Skeletal muscle tissue (tissue), 4 donors: ENCODE measurements around the gene PYROXD2. TPM values are rescaled to one million over a fixed set of nuclear protein-coding genes. Genes with fewer than 3 reads are reported as not detected.

Source experiments
- H3K27ac ChIP-seq: one replicate; pipeline ENCODE4 v1.7.0; 2013; ENCODE audit warnings: mild to moderate bottlenecking, low read depth, low read length, inconsistent platforms
- H3K27me3 ChIP-seq, 3 donors: one replicate each; pipeline ENCODE4 v1.7.0; 2013; ENCODE audit warnings: low read length in 3 of 3; ENCODE audit not compliant: control insufficient read depth in 3 of 3, insufficient read depth in 3 of 3
- H3K36me3 ChIP-seq, 3 donors: one replicate each; pipeline ENCODE4 v1.7.0; 2013; ENCODE audit warnings: low read length in 3 of 3; ENCODE audit not compliant: control insufficient read depth in 3 of 3, insufficient read depth in 3 of 3
- H3K4me1 ChIP-seq, 3 donors: one replicate each; pipeline ENCODE4 v1.7.0; 2013; ENCODE audit warnings: low read length in 3 of 3, mild to moderate bottlenecking in 3 of 3; ENCODE audit not compliant: control insufficient read depth in 3 of 3, insufficient read depth in 3 of 3
- H3K4me3 ChIP-seq, 3 donors: one replicate each; pipeline ENCODE4 v1.7.0; 2013; ENCODE audit warnings: low read length in 3 of 3
- H3K9ac ChIP-seq, 3 donors: one replicate each; pipeline ENCODE4 v1.7.0; 2013; ENCODE audit warnings: low read length in 3 of 3, mild to moderate bottlenecking in 3 of 3, moderate library complexity in 2 of 3, low read depth in 1 of 3
- H3K9me3 ChIP-seq, 3 donors: one replicate each; pipeline ENCODE4 v1.7.0; 2013; ENCODE audit warnings: low read length in 3 of 3; ENCODE audit not compliant: control insufficient read depth in 3 of 3
- total RNA-seq: library from RNA; depleted of rRNA; stranded (reverse); fragments of >200 nt; gene quantifications from one replicate; pipeline ENCODE4 v1.2.3, GENCODE V29; 2014
- donor health status: Osteomylitis.

PYROXD2 gene
- total RNA-seq, 1 donor from 2014 or later: 11.0 TPM

- Histone ChIP-seq H3K4me1 (peaks cover 0 to 6% (median 2%) of the 10 kb centered on the region in 3 donors), H3K9me3 (no peaks in the 10 kb centered on the region), H3K27me3 (peaks cover 2 to 4% (median 2%) of the 10 kb centered on the region in 3 donors), H3K27ac (no peak overlapping the region), H3K9ac (no peak overlapping the region), H3K4me3 (no peak overlapping the region), H3K36me3 (no peaks in the 10 kb centered on the region)
These were observed 41.1 kb upstream of the PYROXD2 start for GRCh38 chr10:98456043-98456570.

- Histone ChIP-seq H3K4me1 (no peaks in the 10 kb centered on the region), H3K36me3 (no peaks in the 10 kb centered on the region), H3K9ac (no peak overlapping the region), H3K27me3 (peaks cover 2 to 4% (median 2%) of the 10 kb centered on the region in 3 donors), H3K4me3 (no peak overlapping the region), H3K9me3 (no peaks in the 10 kb centered on the region), H3K27ac (no peak overlapping the region)
These were observed 38.7 kb upstream of the PYROXD2 start for GRCh38 chr10:98453729-98454128.

GRCh38 chr10:98450618-98451017 is 35.6 kb upstream of the PYROXD2 start:
- Histone ChIP-seq H3K4me1 (peaks cover 5 to 6% (median 5%) of the 10 kb centered on the region in 3 donors), H3K9ac (no peak overlapping the region), H3K27ac (no peak overlapping the region), H3K36me3 (no peaks in the 10 kb centered on the region), H3K9me3 (no peaks in the 10 kb centered on the region), H3K27me3 (no peaks in the 10 kb centered on the region), H3K4me3 (no peak overlapping the region)

- Histone ChIP-seq H3K4me1 (peaks cover 5 to 7% (median 5%) of the 10 kb centered on the region in 3 donors), H3K36me3 (peaks cover 0 to 6% (median 4%) of the 10 kb centered on the region in 3 donors), H3K9me3 (no peaks in the 10 kb centered on the region), H3K27me3 (no peaks in the 10 kb centered on the region), H3K4me3 (no peak overlapping the region), H3K9ac (no peak overlapping the region), H3K27ac (no peak overlapping the region)
These were observed 34.3 kb upstream of the PYROXD2 start for GRCh38 chr10:98449287-98449686.

GRCh38 chr10:98446661-98447221 is 31.8 kb upstream of the PYROXD2 start, which contains the start of gene HPS1:
TSS of gene HPS1 (minus strand) at chr10:98446935. CDS start at chr10:98443240, 3,695 bp downstream.
- Histone ChIP-seq H3K9me3 (no peaks in the 10 kb centered on the region), H3K27ac (peak within 1 kb of the TSS; percentile 87), H3K36me3 (peaks cover 7 to 23% (median 9%) of the 10 kb centered on the region in 3 donors), H3K4me3 (peak within 1 kb of the TSS; percentile 91 to 92 (median 92)), H3K9ac (peak within 1 kb of the TSS; percentile 86 to 94 (median 92)), H3K27me3 (no peaks in the 10 kb centered on the region), H3K4me1 (peaks cover 5 to 7% (median 5%) of the 10 kb centered on the region in 3 donors)

- Histone ChIP-seq H3K36me3 (peaks cover 7 to 23% (median 9%) of the 10 kb centered on the region in 3 donors), H3K4me3 (peak overlapping the region; percentile 91 to 92 (median 92)), H3K27me3 (no peaks in the 10 kb centered on the region), H3K27ac (peak overlapping the region; percentile 87), H3K4me1 (peaks cover 5 to 7% (median 5%) of the 10 kb centered on the region in 3 donors), H3K9me3 (no peaks in the 10 kb centered on the region), H3K9ac (peak overlapping the region; percentile 86 to 94 (median 92))
These were observed 31.2 kb upstream of the PYROXD2 start for GRCh38 chr10:98446151-98446660.

GRCh38 chr10:98445200-98445812 is 30.3 kb upstream of the PYROXD2 start:
- peak overlapping the region in 1 of 3 donors; percentile 25 for H3K9ac ChIP-seq

GRCh38 chr10:98444314-98445006 is 29.5 kb upstream of the PYROXD2 start:
- peaks cover 7 to 26% (median 9%) of the 10 kb centered on the region in 3 donors for H3K36me3 ChIP-seq
- H3K4me3 ChIP-seq: no peak overlapping the region
- H3K9ac ChIP-seq: no peak overlapping the region
- H3K9me3 ChIP-seq: no peaks in the 10 kb centered on the region
- H3K27ac ChIP-seq: no peak overlapping the region
- peaks cover 5 to 7% (median 5%) of the 10 kb centered on the region in 3 donors for H3K4me1 ChIP-seq
- H3K27me3 ChIP-seq: no peaks in the 10 kb centered on the region

More at GRCh38 chr10:98445200-98445812, 30.3 kb upstream of the PYROXD2 start:
- H3K4me1 ChIP-seq: peaks cover 5 to 7% (median 5%) of the 10 kb centered on the region in 3 donors
- H3K36me3 ChIP-seq: peaks cover 7 to 23% (median 9%) of the 10 kb centered on the region in 3 donors
- peak overlapping the region in 2 of 3 donors; percentile 4 to 91 for H3K4me3 ChIP-seq
- no peak overlapping the region for H3K27ac ChIP-seq
- no peaks in the 10 kb centered on the region for H3K9me3 ChIP-seq
- H3K27me3 ChIP-seq: no peaks in the 10 kb centered on the region

GRCh38 chr10:98438715-98439114 is 23.7 kb upstream of the PYROXD2 start:
- H3K27me3 ChIP-seq: no peaks in the 10 kb centered on the region
- H3K4me3 ChIP-seq: no peak overlapping the region
- no peak overlapping the region for H3K9ac ChIP-seq
- H3K36me3 ChIP-seq: peaks cover 25 to 45% (median 32%) of the 10 kb centered on the region in 3 donors
- H3K4me1 ChIP-seq: no peaks in the 10 kb centered on the region
- no peak overlapping the region for H3K27ac ChIP-seq
- no peaks in the 10 kb centered on the region for H3K9me3 ChIP-seq
